HG03060 (cell line): ENCODE data around the gene TATDN2.

ENCODE experiments used
- ATAC-seq: cut with Tn5 transposase; IDR thresholded peaks from one replicate; pipeline ENCODE4 v1.9.1; 2021; ENCODE audit warnings: low read depth, moderate number of reproducible peaks; ENCODE audit not compliant: unreplicated experiment

TATDN2 gene

GRCh38 chr3:10248184-10248983 is at the start of gene TATDN2:
TSS of gene TATDN2 (plus strand) at chr3:10248459. CDS start at chr3:10249201, 742 bp downstream.
- peak; percentile 93 for ATAC-seq

GRCh38 chr3:10198761-10199649 is 49.3 kb upstream of the TATDN2 start:
- peak; percentile 56 for ATAC-seq

- no peak for ATAC-seq
These were observed 43.3 kb upstream of the TATDN2 start for GRCh38 chr3:10204921-10205320.

GRCh38 chr3:10205451-10206165 is 42.7 kb upstream of the TATDN2 start:
- no peak for ATAC-seq

GRCh38 chr3:10206166-10206511 is 42.1 kb upstream of the TATDN2 start:
- ATAC-seq, result no peak

- no peak for ATAC-seq
These were observed 35.0 kb upstream of the TATDN2 start for GRCh38 chr3:10213156-10213792.

- no peak for ATAC-seq
These were observed 32.5 kb upstream of the TATDN2 start for GRCh38 chr3:10215578-10216368.

GRCh38 chr3:10217359-10217758 is 30.9 kb upstream of the TATDN2 start:
- ATAC-seq, result no peak

GRCh38 chr3:10219737-10220136 is 28.5 kb upstream of the TATDN2 start:
- no peak for ATAC-seq

- no peak for ATAC-seq
These were observed 24.3 kb upstream of the TATDN2 start for GRCh38 chr3:10223676-10224639.

GRCh38 chr3:10224794-10225665 is 23.2 kb upstream of the TATDN2 start:
- no peak for ATAC-seq

- ATAC-seq, result no peak
These were observed 22.0 kb upstream of the TATDN2 start for GRCh38 chr3:10226293-10226692.

- no peak for ATAC-seq
These were observed 19.9 kb upstream of the TATDN2 start for GRCh38 chr3:10228248-10228950.

- ATAC-seq, result no peak
These were observed 18.7 kb upstream of the TATDN2 start for GRCh38 chr3:10229576-10229975.

- no peak for ATAC-seq
These were observed 16.1 kb upstream of the TATDN2 start for GRCh38 chr3:10232137-10232536.

- ATAC-seq, result no peak
These were observed 14.3 kb upstream of the TATDN2 start for GRCh38 chr3:10233988-10234387.
